Nucleus accumbens (tissue), 56 donors: ENCODE data around the gene UGGT2.
"Not testable (repeated sequence)": the region's sequence is repeated elsewhere in the genome, so short reads cannot be mapped to it uniquely, and the experiment has no call there.

Experiments used
- DNase-seq, 56 donors: peaks; one replicate each; lab custom pipeline; 2025; lab: John Stamatoyannopoulos, UW

UGGT2 gene

DNA sequence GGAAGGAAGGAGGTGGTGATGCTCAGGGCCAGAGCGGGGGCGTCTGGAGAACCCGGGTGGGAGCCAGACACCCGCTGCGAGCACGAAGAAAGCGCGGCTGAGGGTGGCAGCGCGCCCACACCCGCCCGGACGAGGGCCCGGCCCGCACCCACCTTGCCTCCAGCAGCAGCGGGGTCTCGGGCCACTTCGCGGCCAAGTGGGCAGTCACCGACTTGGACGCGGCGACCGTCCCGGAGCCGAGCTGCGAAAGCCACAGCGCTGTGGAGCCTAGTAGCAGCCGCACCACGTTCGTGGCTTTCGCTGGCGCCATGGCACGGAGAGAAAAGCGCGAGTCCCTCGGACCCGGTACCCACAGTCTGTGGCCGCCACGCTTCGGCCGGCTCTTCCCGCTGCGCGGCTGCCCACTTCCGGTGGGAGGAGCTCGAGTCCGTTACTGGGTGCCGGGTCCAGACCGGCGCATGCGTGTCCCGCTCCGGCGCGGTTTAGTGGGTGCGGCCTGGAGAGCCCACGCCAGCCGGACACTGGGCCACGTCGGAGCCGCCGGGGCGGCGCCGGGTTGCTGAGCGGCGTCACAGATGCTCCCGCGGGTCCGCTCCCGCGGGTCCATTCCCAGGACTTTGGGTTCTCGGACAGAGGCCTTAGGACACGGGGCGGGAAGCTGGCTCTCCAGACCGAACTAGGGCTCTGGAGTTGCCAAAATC is at the start of gene UGGT2:
UGGT2 (minus strand) TSS at position 399 of the 701 bp plus-strand sequence; CDS start at position 310, 89 bp downstream.
- DNase-seq: peak; percentile 30 to 95 (median 80)

DNA sequence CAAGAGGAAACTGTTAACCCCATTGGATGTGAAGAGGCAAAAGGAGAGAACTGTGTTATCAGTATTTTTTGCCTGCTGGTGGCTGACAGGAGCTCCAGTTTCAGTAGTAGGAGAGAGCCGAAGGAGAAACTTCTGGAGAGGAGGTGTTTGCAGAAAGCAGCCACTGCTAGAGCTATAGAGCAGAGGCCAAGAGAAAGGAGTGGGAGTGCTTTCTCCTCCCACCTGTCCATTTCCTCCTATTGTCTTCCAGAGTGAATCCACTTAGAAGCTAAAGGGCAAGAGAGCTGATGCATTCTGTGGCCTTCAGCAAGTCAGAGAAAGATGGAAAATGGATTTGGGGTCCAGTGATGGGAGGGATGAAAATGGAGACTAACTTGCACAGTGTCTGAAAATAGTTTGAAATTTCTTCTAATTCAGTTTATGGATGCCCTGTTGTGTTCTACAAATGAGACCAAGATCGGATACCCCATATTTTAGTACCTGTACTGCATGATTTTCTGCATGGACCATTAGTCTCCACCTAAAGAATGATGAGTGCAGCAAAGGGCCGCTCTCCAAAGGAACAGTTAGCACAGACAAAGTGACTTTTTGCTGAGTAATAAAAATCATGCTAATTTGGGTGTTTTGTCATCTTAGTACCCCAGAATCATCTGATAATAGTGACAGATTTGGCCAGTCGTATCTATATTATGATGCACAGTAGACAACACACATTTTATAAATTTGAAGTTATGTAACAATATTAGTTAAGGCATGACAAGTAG is 47.4 kb upstream of the UGGT2 start:
- no peak for DNase-seq

GRCh38 chr13:96093296-96094006 is 40.2 kb upstream of the UGGT2 start:
- no peak for DNase-seq

GRCh38 chr13:96091164-96092117 is 38.2 kb upstream of the UGGT2 start:
- peak in 23 of 56 donors; percentile 1 to 50 (median 6) for DNase-seq

- DNase-seq: peak in 7 of 56 donors; percentile 1 to 31 (median 5)
These were observed 37.3 kb upstream of the UGGT2 start for GRCh38 chr13:96090240-96091101.

- peak in 42 of 56 donors; percentile 1 to 74 (median 41) for DNase-seq
These were observed 36.6 kb upstream of the UGGT2 start, which contains the start of gene HS6ST3 for GRCh38 chr13:96089749-96090239. Gene HS6ST3, plus strand, starts transcription at chr13:96090107.

GRCh38 chr13:96089139-96089538 is 35.9 kb upstream of the UGGT2 start:
- no peak for DNase-seq

DNA sequence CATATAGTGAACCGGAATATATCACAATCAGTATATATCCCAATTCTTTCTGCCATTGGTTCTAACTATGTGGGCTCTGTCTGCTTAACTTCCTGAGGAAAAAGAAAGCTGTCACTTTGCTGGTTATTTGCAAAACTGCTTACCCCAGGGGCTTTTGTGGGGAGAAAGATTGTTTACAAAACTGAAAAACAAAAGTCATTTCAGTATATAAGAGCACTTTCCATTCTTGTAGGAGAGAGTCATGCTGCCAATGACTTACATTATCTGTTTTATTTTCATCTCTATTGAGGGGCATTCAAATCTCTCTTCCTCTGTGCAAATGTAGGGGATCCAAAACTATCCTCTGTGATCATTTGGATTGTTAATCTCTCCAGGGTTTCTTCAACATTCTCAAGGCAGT is 33.5 kb upstream of the UGGT2 start:
- no peak for DNase-seq

GRCh38 chr13:96082640-96083039 is 29.4 kb upstream of the UGGT2 start:
- DNase-seq: no peak

DNA sequence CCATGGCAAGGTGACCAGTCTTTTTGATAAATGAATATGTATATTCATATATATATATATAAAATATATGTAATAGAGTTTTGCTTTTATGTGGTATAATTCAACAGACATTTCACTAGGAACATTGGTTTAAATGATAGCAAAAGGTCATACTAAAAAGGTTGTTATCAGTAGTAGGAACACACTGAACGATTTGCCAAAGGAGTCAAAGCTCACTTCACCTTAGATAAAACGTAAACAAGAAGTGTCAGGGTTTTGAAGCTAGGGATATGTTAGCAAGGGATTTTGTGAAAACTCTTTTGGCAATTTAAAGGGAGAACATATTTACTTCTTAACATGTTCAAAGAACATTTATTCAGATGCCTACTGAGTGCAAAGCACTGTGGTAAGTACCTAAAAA is 28.7 kb upstream of the UGGT2 start:
- DNase-seq: no peak

- no peak for DNase-seq
These were observed 27.5 kb upstream of the UGGT2 start for GRCh38 chr13:96080676-96081075.

- no peak for DNase-seq
These were observed 22.8 kb upstream of the UGGT2 start for GRCh38 chr13:96075953-96076543.

- no peak for DNase-seq
These were observed 19.2 kb upstream of the UGGT2 start for GRCh38 chr13:96072392-96072791.

DNA sequence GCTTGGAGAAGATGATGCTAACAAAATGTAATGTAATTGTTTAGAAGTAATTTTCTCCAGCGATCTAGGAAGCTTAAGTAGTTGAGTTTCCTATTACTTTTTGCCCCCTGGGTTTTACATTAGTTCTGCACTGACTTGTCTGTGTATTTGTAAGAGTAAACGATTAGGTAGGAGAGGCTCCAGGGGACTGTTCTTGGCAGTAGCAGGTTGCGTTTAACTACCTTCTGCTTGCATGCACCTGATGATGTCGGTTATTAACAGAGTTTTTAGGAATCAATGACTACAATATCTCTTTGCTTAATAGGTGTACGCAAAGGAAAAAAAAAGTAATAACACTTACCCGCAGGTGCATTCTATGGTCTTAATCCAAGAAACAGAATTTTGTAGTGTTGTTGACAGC is 18.3 kb upstream of the UGGT2 start:
- DNase-seq: no peak

DNA sequence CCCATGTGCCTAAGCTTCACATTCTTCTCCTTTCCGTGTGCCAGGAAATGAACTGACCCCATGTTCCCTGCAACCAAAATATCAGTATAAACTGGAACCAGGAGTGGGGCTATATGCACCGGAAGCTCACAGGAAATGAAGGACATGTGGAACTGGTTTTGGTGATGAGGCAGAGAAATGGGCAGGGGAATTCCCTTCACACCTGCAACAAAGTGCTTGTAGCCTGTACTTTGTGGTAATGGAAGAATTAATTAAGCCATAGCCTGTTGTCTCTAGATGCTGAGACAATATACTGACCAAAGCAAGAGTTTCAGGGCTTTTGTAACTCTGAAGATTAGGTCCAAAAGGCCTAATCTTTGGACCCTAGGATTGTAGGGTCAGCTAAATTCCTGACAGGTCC is 15.5 kb upstream of the UGGT2 start:
- no peak for DNase-seq

GRCh38 chr13:96065849-96066248 is 12.6 kb upstream of the UGGT2 start:
- no peak for DNase-seq

DNA sequence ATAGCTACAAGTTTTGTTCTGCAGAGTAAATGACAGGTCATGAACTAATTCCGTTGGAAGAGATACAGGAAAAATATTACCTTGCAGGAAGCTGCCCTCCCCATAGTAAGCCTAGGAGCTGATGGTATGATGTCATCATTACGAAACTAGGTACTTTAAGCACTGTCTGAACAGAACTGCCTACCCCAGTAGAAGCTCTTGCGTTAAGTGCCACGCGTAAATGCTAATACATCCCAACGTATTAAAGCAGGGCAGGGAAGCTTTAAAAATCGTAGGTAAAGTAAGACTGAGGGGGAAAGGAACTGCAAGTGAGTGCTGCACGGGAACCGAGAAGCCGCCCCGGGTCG is 572 bp downstream of the UGGT2 start:
- peak in 4 of 56 donors; percentile 26 to 33 (median 28) for DNase-seq

- not testable (repeated sequence) for DNase-seq
These were observed 1.3 kb downstream of the UGGT2 start for GRCh38 chr13:96051946-96052345.

DNA sequence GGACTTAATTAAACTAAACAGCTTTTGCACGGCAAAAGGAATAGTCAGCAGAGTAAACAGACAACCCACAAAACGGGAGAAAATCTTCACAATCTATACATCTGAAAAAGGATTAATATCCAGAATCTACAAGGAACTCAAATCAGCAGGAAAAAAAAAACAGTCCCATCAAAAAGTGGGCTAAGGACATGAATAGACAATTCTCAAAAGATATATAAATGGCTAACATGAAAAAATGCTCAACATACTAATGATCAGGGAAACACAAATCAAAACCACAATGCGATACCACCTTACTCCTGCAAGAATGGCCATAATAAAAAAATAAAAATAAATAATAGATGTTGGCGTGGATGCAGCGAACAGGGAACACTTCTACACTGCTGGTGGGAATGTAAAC is 1.7 kb downstream of the UGGT2 start:
- DNase-seq: not testable (repeated sequence)
